HEK293 (cell line): ENCODE data around the gene EXOSC7.

Experiments used
- CTCF ChIP-seq: fragments of 450-650 bp; formaldehyde crosslinking; IDR thresholded peaks from 2 replicates; pipeline ENCODE4 v1.5.1; 2016; ENCODE audit warnings: missing biosample characterization, missing genetic modification characterization
- HOXC10 ChIP-seq: sonication (generic); formaldehyde crosslinking; IDR thresholded peaks from 2 replicates; pipeline ENCODE4 v1.8.1; 2023; ENCODE audit warnings: mild to moderate bottlenecking, missing genetic modification reagents
- PATZ1 ChIP-seq: fragments of 450-650 bp; formaldehyde crosslinking; IDR thresholded peaks from 2 replicates; pipeline ENCODE4 v1.5.1; 2016; ENCODE audit warnings: missing biosample characterization, missing genetic modification characterization
- TCF7L2 ChIP-seq: IDR thresholded peaks from 2 replicates; pipeline ENCODE4 v1.6.1; 2011; ENCODE audit warnings: low read depth, mild to moderate bottlenecking, inconsistent platforms, low read length, moderate library complexity, borderline replicate concordance
- YY1 ChIP-seq: fragments of 450-650 bp; formaldehyde crosslinking; IDR thresholded peaks from 2 replicates; pipeline ENCODE4 v1.5.1; 2018; ENCODE audit warnings: missing biosample characterization, missing genetic modification characterization
- ZFHX2 ChIP-seq: fragments of 450-650 bp; formaldehyde crosslinking; conservative IDR thresholded peaks from 2 replicates; pipeline ENCODE4 v1.5.1; 2016; ENCODE audit warnings: missing biosample characterization, missing genetic modification characterization
- ZFP3 ChIP-seq: fragments of 450-650 bp; formaldehyde crosslinking; IDR thresholded peaks from 2 replicates; pipeline ENCODE4 v1.5.1; 2016; ENCODE audit warnings: low read depth, missing biosample characterization, missing genetic modification characterization
- ZNF174 ChIP-seq: fragments of 450-650 bp; formaldehyde crosslinking; IDR thresholded peaks from 2 replicates; pipeline ENCODE4 v1.5.0; 2017; ENCODE audit warnings: missing biosample characterization, mild to moderate bottlenecking, missing genetic modification characterization
- ZNF175 ChIP-seq: fragments of 450-650 bp; formaldehyde crosslinking; IDR thresholded peaks from 2 replicates; pipeline ENCODE4 v1.5.1; 2016; ENCODE audit warnings: missing biosample characterization, missing genetic modification characterization
- ZNF274 ChIP-seq, 2 experiments: fragments of 200-500 bp in 1 of 2; fragments of 450-650 bp in 1 of 2; sonication (Bioruptor generic) in 1 of 2; formaldehyde crosslinking in 1 of 2; IDR thresholded peaks; 2 replicates each; pipeline versions ENCODE4 v1.5.1 to v1.6.1; 2014 to 2016; ENCODE audit warnings: borderline replicate concordance in 1 of 2, inconsistent platforms in 1 of 2, low read length in 1 of 2, missing biosample characterization in 1 of 2, missing genetic modification characterization in 1 of 2
- ZNF280D ChIP-seq: fragments of 450-650 bp; formaldehyde crosslinking; IDR thresholded peaks from 2 replicates; pipeline ENCODE4 v1.5.1; 2016; ENCODE audit warnings: missing biosample characterization, missing genetic modification characterization
- ZNF529 ChIP-seq: fragments of 450-650 bp; formaldehyde crosslinking; IDR thresholded peaks from 2 replicates; pipeline ENCODE4 v1.5.1; 2017; ENCODE audit warnings: missing genetic modification characterization, missing biosample characterization; ENCODE audit not compliant: insufficient replicate concordance
- ZNF664 ChIP-seq: fragments of 450-650 bp; formaldehyde crosslinking; IDR thresholded peaks from 2 replicates; pipeline ENCODE4 v1.5.1; 2016; ENCODE audit warnings: missing biosample characterization, missing genetic modification characterization

- TF ChIP-seq ZNF664 (tag by site-specific recombination): no peak
- no peak for TF ChIP-seq ZNF175 (tag by site-specific recombination)
- TF ChIP-seq CTCF (tag by site-specific recombination): no peak
- no peak for TF ChIP-seq ZNF280D (tag by site-specific recombination)
- TF ChIP-seq ZNF274 (IDR thresholded peaks at IDR 0.05; ENCODE audit: low read length): no peak
- no peak for TF ChIP-seq ZNF274 (tag by site-specific recombination; IDR thresholded peaks at IDR 0.05; ENCODE audit: borderline replicate concordance)
- TF ChIP-seq HOXC10: no peak
- TF ChIP-seq YY1 (tag by site-specific recombination): no peak
- TF ChIP-seq ZNF529 (tag by site-specific recombination): no peak
- no peak for TF ChIP-seq ZFP3 (tag by site-specific recombination)
- TF ChIP-seq TCF7L2: no peak
- no peak for TF ChIP-seq ZNF174 (tag by site-specific recombination)
- no peak for TF ChIP-seq PATZ1 (tag by site-specific recombination)
- TF ChIP-seq ZFHX2 (tag by site-specific recombination): no peak
Observed at GRCh38 chr3:45035441-45036301, 59.6 kb downstream of the EXOSC7 start.
